DMS114 treated with DMSO at 0.1 percent for 48 hours (cell line): ENCODE measurements around the gene ADSL.

Source experiments
- DNase-seq: peaks from one replicate; lab custom pipeline; 2025; ENCODE audit not compliant: unreplicated experiment; lab: John Stamatoyannopoulos, UW

ADSL gene

DNA sequence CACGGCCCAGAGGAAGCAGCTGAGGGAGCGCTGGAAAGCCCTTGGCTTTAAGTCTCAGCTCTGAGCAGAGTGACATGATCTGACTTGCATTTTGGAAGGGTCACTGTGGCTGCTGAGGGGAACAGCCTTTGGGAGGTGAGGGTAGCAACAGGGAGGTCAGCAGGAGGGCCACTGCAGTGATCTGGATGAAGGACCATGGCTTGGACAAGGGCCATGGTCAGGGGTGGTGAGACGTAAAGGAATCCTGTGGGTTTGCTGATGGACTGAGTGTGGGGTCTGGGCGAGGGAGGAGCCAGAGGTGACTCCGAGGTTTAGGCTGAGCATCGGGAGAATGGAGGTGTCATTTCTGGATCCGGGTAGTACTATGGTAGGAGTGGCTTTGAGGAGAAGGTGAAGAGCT is 57.4 kb downstream of the ADSL start:
- DNase-seq: no peak

GRCh38 chr22:40404251-40405177 is 58.2 kb downstream of the ADSL start:
- no peak for DNase-seq

DNA sequence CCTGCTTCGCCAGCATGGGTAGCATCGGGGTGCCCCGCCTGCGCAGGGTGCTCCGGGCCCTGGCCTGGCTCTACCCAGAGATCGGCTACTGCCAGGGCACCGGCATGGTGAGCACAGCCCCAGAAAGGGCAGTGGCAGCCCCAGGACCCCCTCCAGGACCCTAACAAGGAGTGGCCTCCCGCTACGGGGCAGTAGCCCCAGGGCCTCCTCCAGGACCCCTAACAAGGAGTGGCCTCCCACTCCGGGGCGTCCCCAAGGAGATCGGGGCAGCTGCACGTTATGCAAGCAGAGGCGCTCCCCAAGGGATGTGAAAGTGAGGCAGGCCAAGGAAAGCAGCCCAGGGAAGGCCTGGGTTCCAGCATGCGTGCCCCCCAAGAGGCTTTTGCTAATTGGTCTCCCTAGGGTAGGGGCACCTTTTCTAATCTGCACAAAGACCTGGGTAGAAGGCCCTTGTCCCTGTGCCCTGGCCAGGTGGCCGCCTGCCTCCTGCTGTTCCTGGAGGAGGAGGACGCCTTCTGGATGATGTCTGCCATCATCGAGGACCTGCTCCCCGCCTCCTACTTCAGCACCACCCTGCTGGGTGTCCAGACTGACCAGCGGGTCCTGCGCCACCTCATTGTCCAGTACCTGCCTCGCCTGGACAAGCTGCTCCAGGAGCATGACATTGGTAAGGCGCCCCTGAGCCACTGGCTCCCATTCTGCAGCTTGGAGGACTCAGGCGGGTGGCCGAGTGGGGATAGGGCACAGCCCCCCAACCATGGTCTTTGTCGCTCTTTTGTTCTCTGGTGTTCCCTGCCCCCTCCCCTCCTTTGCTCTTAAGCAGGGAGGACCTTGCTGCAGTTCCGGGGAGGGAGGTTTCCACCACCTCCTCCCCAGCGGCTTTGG is 59.1 kb downstream of the ADSL start:
- DNase-seq: no peak

GRCh38 chr22:40406063-40406890 is 60.0 kb downstream of the ADSL start:
- no peak for DNase-seq

- no peak for DNase-seq
Measured at GRCh38 chr22:40407021-40407761, 60.9 kb downstream of the ADSL start.

GRCh38 chr22:40407831-40408717 is 61.8 kb downstream of the ADSL start:
- DNase-seq: no peak

DNA sequence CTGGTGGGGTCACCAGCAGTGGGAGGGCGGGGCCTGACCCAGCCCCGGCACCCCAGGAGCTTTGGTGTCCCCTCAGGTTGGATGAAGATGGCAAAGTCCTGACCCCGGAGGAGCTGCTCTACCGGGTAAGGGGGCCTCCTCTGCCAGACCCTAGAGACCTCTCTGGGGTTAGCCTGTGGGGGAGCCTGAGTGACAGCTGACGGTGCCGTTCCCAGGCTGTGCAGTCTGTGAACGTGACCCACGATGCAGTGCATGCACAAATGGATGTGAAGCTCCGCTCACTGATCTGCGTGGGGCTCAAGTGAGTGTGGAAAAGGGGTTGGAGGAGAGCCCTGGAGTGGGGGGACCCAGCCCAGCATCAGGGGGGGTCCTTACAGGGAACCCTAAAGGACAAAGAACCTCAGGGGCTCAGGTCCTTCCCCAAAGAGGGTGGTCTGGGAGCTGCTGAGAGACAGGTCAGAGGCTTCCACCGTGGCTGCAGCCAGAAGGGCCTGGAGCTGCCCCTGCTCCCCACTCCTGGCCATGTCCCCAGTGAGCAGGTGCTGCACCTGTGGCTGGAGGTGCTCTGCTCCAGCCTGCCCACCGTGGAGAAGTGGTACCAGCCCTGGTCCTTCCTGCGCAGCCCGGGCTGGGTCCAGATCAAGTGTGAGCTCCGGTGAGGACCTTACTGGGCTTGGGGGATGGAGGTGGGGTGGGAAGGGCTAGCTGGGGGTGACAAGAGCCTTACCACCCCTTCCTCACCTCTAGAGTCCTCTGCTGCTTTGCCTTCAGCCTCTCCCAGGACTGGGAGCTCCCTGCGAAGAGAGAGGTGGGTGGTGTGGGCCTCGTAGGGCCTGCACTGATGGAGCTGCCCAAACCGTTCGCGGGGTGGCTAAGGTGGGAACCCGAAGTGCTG is 62.7 kb downstream of the ADSL start:
- DNase-seq: no peak

DNA sequence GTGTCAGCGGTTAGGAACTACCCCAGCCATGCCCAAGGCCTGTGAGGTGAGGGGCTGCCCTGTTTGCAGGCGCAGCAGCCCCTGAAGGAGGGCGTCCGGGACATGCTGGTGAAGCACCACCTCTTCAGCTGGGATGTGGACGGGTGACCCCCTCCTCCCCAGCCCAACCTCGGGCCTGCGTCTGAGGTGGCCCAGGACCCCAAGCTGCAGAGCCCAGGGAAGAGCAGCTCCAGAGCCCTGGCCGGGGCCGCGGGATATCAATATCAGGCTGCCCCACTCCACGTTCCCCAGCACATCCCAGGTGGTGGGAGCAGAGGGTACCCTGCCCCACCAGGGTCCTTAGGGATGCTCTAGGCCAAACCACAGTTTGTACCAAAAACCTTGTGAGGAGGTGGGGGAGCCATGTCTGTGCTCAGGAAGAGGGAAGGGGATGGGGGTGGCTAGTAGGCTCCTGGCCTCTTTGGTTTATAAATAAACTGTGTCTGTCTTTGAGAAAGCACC is 63.4 kb downstream of the ADSL start:
- no peak for DNase-seq

DNA sequence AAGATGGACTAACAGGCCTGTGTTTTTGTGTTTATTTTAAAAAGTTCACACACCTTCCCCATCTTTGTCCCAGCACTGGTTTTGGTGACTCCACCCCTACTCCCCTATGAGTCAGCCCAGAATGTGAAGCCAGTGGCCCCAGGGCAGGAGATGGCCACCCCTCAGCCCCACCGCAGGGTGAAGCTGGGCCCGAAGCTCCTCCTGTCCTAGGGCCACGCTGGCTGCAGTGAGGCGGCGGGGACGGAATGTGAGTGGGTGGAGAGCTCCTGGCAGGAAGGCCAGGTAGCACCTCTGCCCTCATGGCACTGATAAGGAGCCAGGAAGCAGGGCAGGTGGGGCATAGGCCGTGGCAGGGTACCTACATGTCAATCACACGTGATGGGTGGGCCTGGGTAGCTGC is 64.0 kb downstream of the ADSL start:
- DNase-seq: no peak

DNA sequence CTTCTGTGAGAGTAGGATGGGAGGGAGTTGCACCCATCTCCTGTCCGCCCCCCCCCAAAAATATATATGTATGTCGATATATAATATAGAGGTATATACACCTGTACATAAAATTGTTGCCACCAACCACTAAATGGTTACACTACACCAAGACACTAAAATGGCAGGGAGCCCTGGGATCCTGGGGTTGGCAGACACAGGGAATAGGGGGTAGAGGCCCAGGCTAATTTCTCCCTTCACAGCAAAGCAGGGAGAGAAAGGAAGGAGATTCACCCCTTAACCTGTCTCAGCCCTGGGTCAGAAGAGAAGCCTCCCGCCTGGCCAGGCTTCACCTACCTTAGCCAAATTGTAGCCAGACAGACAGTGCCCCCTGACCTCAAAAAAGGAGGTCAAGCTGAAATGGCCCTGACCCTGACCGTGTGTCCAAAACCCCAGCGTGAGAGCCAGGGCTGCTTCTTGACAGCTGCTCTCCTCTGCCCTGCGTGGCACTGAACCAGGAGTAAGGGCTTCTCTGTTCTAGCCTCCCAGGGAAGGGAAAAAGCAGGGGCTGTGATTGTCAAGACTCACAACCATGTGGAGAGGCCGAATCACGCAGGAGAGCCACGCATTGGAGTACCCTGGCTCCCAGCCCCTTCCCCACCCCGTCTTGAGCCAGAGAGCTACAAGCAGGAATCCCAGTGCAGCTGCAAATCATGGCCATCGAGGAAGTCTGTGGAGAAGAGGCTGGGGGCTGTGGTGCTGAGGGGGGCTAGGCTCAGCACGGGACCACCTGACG is 64.6 kb downstream of the ADSL start:
- no peak for DNase-seq

GRCh38 chr22:40411506-40411861 is 65.2 kb downstream of the ADSL start:
- no peak for DNase-seq

DNA sequence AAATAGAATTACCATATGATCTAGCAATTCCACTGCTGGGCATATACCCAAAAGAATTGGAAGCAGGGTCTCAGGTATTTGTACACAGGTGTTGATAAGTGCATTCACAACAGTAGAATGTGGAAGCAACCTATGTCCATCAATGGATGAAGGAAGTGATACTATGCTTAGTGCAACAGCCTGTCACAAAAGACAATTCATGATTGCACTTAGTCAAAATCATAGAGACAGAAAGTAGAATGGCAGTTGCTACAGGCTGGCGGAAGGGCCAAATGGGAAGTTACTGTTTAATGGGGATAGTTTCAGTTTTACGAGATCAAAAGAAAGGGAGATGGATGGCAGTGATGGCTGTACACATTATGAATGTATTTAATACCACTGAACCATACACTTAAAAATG is 66.1 kb downstream of the ADSL start:
- no peak for DNase-seq

- DNase-seq: no peak
Measured at GRCh38 chr22:40413873-40414272, 67.6 kb downstream of the ADSL start.

DNA sequence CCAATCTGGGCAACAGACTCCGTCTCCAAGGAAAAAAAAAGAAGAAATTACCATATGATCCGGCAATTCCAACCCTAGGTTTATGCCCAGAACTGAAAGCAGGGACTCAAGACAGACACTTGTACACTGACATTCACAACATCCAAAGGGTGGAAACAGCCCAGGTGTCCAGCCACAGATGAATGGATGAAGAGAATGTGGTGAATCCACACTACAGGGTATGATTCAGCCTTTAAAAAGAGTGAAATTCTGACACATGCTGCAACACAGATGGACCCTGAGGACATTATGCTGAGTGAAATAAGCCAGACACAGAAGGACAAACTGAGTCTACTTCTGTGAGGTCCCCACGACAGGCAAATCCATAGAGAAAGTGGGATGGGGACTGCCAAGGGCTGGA is 68.0 kb downstream of the ADSL start:
- no peak for DNase-seq

DNA sequence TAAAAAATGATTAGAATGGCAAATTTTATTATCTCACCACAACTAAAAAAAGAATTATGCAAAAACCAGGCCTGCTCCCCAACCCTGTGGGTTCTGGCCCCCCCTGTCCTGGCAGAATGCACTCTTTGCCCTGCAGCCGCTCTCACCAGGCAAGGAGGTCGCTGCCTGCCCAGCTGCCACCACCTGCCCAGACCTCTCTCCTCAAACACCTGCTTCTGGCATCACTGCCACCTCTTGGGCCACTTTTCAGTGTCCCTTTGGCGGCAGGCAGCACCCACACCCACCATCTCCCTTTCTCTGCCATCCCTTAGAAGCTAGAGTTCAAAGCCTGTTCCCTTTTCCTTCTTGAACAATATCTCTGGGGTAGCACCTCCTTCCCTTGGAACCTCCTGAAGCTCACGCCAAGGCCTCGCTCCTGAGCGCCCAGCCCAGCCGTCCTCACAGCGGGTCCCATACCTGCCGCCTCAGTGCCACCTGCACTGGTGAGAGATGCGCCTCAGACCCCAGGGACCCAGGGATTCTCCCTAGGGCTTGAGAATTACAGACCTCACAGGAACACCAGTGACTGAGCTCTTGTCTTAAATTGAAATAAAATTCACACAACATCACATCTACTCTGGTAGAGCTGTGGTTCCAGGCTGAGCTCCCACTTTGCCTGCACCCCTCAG is 68.7 kb downstream of the ADSL start:
- no peak for DNase-seq

- DNase-seq: no peak
Measured at GRCh38 chr22:40415531-40416266, 69.4 kb downstream of the ADSL start.

- DNase-seq: no peak
Measured at GRCh38 chr22:40416267-40416570, 69.9 kb downstream of the ADSL start.
